Testis (tissue), 2 donors: ENCODE data around the gene EP400.

Experiments
- CTCF ChIP-seq, 3 experiments: fragments of 450-650 bp in 2 of 3; fragments of 200-600 bp in 1 of 3; sonication (generic) in 1 of 3; IDR thresholded peaks; one replicate each; pipeline ENCODE4 v1.5.1; 2016 to 2019; ENCODE audit warnings: antibody characterized with exemption in 3 of 3, mild to moderate bottlenecking in 2 of 3, moderate library complexity in 1 of 3
- POLR2A ChIP-seq: fragments of 450-650 bp; IDR thresholded peaks from one replicate; pipeline ENCODE4 v1.6.1; 2017; ENCODE audit warnings: antibody characterized with exemption, mild to moderate bottlenecking, moderate library complexity

- no peak for TF ChIP-seq CTCF (IDR thresholded peaks at IDR 0.05)
- TF ChIP-seq POLR2A, result no peak
These were observed 12.3 kb downstream of the EP400 start for GRCh38 chr12:131962069-131962468.
